Suprapubic skin (tissue), 4 donors: ENCODE measurements around the gene WNK2.

Experiments used
- CTCF ChIP-seq, 2 donors: fragments of 200-600 bp in 1 of 2; fragments of 450-650 bp in 1 of 2; sonication (generic) in 1 of 2; IDR thresholded peaks; one replicate each; pipeline ENCODE4 v1.5.1; 2016 to 2019; ENCODE audit warnings: antibody characterized with exemption in 2 of 2, mild to moderate bottlenecking in 1 of 2, moderate library complexity in 1 of 2
- EP300 ChIP-seq: sonication (generic); formaldehyde crosslinking; IDR thresholded peaks from one replicate; pipeline ENCODE4 v1.6.1; 2017; ENCODE audit warnings: antibody characterized with exemption
- POLR2A ChIP-seq, 2 donors: fragments of 450-650 bp; IDR thresholded peaks; one replicate each; pipeline ENCODE4 v1.6.1; 2017; ENCODE audit warnings: antibody characterized with exemption in 2 of 2, mild to moderate bottlenecking in 2 of 2, moderate library complexity in 2 of 2
- POLR2AphosphoS5 ChIP-seq, 3 donors: sonication (generic); formaldehyde crosslinking; IDR thresholded peaks; one replicate each; pipeline ENCODE4 v1.6.1; 2017; ENCODE audit warnings: antibody characterized with exemption in 3 of 3

- no peak for TF ChIP-seq CTCF (IDR thresholded peaks at IDR 0.05)
- no peak for TF ChIP-seq POLR2AphosphoS5 (IDR thresholded peaks at IDR 0.05)
- TF ChIP-seq POLR2A (IDR thresholded peaks at IDR 0.05): no peak
- no peak for TF ChIP-seq EP300
Measured at GRCh38 chr9:93315960-93316359, 132.0 kb downstream of the WNK2 start.
